ENCODE measurements around the gene USP24.
"Not testable (repeated sequence)": the region's sequence is repeated elsewhere in the genome, so short reads cannot be mapped to it uniquely, and the experiment has no call there.

USP24 gene

DNA sequence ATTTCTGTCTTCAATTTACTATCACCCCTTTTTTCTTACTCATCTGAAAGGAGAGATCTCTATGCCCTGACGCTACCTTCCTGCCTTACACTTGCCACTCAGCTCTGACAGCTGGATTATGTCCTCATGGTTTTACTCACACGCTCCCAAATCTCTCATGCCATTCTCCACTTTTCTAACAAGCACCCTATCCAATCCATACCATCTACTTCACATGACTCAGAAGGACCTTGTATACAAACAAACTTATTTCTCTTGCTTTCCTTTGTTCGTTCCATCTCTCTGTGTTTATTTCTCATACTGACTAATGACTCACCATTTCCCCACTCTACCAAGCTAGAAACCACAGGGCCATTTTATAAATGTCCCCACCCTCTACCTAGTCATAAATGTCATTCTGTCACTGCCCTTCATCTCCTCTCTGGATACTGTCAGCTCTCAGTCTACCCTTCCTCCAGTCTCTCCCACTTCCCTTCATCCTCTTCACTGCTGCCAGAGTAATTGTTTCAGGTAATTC, 87.3 kb downstream of the USP24 start:
- DNase-seq (ENCODE audit: low read depth in 3 of 3): no peak

DNA sequence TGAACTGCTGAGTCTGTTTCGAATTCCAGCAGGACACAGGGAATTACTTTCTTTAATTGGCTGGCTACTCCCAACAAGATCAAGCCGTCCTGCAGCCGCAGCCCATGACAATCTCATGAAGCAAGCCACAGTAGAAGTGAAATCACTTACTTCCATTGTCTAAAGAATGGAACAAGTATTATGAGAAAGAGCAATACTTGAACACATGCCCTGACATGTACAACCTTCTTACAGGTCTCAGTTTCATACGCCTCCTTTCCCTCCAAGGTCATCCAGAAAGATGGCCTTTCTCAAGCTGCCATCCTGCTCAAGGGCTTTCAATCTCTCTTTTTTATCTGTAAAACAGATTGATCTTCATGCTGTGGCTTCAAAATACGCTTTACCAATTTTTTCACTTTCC, 90.7 kb downstream of the USP24 start:
- no peak for DNase-seq (ENCODE audit: low read depth in 3 of 3)

DNA sequence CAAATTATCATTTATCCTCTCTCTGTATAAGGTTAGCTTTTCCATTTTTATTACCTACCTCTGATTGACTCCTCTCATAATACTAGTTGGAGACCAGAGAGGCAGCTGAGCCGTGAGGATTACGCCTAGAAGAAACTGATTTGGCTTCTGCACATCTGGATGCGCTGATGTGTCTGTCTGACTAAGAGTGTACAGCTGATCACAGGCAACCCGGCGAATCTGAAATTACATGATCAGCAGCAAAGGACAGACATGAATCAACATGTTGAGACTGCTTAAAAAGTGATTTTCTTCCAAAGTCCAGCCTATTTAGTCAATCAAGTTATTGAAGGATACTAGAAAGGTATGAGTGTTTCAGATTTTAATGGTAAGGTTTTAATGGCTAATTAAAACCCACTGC, 94.6 kb downstream of the USP24 start:
- no peak for DNase-seq (ENCODE audit: low read depth in 3 of 3)

DNA sequence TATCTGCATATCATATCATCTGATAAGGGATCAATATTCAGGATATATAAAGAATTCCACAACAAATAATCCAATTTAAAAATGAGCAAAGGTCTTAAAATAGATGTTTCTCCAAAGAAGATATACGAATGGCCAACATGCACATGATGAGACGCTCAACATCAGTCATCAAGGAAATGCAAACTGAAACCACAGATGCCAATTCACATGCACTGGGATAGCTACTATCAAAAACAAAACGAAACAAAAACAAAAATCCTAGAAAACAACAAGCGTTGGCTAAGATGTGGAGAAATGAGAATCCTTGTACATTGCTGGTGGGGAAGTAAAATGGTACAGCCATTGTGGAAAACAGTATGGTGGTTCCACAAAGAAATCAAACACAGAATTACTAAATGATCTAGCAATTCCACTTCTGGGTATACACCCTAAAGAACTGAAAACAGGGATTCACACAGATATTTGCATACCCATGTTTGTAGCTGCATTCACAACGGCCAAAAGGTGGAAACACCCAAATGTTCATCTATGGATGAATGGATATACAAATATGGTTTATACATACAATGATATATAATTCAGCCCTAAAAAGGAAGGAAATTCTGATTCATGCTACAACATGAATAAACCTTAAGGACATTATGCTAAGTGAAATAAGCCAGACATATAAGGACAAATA, 96.4 kb downstream of the USP24 start:
- no peak for DNase-seq (ENCODE audit: low read depth in 3 of 3)

DNA sequence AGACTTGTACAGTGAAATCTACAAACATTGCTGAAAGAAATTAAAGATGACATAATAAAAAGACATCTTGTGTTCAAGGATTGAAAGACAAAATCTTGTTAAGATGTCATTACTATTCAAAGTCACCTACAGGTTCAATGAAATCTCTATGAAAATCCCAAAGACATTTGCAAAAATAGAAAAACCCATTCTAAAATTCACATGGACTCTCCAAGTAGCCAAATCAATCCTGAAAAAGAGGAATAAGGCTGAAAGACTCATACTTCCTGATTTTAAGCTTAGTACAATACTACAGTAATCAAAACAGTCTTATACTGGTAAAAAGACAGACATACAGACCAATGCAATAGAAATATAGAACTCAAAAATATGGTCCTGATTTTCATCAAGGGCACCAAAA, 97.2 kb downstream of the USP24 start:
- no peak for DNase-seq (ENCODE audit: low read depth in 3 of 3)

DNA sequence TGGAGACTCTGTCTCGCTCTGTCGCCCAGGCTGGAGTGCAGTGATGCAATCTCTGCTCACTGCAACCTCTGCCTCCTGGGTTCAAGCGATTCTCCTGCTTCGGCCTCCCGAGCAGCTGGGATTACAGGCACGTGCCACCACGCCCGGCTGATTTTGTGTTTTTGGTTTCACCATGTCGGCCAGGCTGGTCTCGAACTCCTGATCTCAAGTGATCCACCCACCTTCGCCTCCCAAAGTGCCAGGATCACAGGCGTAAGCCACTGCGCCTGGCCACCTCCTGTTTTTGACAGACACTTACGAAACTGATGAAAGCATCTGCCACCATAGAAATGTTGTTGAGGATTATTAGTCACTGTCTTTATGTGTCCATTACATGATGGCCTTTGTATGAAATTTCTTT, 106.2 kb downstream of the USP24 start:
- DNase-seq (ENCODE audit: low read depth in 3 of 3): not testable (repeated sequence)

DNA sequence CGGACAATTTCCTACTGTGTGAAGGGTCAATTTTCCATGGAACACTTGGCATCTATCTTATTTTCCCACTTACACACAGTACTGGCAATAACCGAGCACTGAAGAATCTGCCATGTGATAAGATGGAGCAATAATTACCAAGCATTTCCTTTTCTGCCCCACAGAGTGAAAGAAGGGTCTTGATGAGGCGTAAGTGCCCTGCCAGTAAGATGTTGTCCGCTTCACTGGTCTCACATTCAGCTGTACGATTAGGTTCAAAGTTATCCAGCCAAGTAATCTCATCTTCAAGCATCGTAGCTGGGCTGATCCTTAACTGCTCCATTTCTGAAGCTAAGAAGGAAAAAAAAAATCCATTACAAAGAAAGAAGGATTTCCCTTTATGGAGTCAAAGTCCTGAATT, 108.1 kb downstream of the USP24 start:
- no peak for DNase-seq (ENCODE audit: low read depth in 3 of 3)

DNA sequence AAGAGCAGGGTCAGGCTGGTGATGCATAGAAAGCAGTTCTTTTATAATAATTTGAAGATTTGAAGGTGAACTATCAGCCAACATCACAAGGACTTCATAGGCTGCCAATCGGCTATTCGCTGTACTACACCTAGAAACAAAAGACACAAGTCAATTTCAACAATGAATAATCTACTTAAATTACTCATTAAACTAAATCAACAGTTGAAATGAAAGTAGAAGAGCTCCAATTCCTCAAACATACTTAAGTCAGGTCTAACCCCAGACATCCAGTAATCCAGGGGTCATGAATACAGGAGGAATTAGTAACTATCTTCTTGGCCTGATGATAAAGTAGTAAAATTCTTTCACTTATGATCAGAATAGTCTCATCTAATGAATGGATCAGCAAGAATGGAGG, 111.3 kb downstream of the USP24 start:
- no peak for DNase-seq (ENCODE audit: low read depth in 3 of 3)

DNA sequence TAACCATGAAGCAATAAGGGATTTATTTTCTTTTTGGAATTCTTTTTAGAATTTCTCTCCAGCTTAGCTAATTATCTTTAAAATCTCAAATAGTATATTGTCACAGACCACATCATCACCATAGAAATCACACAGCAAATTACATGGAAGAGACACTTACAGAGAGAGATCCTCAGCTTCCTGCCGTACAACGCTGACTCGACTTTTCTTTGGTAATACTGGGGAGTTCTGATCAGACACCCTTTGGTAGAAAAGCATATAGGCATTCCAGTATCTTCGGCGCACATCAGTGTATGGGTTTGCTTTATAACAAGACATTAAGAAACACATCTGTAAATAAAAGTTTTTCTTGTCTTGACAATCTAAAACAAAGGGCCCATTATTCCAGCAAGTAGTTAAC, 120.1 kb downstream of the USP24 start:
- DNase-seq (ENCODE audit: low read depth in 3 of 3): no peak

DNA sequence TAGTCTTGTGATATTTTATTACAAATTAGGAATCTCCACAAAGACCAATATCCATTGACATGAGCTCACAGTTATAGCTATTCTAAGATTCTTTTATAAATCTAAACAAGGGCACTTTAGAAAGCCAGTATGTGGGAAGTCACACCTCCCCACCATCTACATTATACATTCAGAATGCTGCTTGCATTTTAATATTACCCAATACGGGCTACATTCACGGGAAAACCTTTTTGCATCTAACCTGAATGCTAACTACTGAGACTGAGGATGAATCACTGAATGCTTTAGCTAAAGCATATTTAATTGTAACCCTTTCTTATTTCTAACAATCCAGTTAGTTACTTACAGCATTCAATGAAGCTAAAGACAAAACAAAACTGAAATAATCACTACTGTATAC, 122.7 kb downstream of the USP24 start:
- no peak for DNase-seq (ENCODE audit: low read depth in 3 of 3)

DNA sequence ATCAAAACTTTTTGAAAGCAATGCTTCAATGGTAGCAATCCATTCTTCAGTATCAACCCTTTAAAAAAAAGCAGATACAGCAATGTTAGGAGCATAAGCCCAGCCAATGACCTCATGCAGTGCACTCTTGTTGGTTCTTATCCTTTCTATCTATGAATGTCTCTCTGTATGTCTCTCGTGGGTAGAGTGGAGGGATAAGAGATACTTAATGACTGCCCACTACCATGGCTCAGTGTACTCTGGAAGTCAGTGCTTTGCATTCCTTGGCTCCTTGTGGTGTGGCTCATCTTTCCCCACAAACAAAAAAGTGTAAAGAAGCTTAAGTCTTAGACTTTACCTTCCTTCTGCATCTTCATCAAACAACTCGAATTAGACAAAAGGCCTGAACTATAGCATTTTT, 125.5 kb downstream of the USP24 start:
- DNase-seq (ENCODE audit: low read depth in 3 of 3): no peak

DNA sequence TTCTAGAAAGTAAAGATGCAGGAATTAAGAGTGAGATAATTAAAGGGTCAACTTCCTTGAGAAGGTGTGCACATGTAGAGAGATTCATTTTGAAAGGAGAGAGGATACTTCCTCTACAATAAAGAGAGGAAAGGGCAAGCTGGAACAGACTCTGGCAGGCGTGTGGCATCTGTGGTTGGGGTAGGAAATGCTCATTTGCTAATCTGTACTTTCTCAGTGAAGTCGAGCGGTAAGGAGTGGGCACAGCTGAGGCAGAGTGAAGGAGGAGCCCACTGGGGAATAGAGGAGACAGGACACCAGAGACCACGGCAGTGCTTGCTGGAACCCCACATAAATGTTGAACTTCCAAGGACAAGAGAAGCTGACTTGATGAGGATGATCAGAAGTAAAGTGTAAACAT, 126.8 kb downstream of the USP24 start:
- no peak for DNase-seq (ENCODE audit: low read depth in 3 of 3)

DNA sequence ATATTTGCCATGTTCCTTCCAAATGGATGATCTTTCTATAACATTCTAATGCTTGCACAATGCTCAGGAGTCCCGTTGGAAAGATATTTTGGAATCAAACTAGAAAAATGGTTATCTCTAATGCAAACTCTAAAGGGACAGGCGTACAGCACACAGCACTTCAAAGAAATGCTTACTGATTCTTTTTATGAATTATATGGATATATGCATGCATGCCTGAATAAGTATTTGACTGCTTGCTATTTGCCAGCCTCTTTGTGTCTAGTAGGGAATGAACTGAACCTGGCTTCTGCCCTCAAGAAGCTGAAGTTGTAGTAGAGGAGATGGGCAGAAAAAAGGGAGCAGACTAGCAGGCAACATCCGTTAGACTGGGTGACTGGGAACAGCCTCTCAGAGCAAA, 127.7 kb downstream of the USP24 start:
- DNase-seq (ENCODE audit: low read depth in 3 of 3): no peak

DNA sequence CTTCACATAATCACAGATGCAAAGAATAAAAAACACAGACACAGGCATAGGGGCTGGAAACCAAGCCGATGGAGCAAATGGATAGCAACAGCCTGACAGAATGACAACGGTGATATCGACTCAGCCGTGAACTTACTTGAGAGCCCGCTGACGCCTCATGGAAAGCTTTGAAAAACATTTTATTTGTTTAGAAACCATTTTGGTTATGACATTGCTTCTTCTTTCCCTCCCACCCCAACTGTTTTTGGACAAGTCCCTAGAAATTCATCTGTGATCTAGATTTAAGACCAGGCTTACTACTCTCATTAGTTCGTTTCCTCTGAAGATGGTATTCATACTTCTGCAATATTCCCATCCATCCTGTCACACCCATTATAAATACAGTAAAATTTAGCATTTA, 130.9 kb downstream of the USP24 start:
- DNase-seq (ENCODE audit: low read depth in 3 of 3): no peak

DNA sequence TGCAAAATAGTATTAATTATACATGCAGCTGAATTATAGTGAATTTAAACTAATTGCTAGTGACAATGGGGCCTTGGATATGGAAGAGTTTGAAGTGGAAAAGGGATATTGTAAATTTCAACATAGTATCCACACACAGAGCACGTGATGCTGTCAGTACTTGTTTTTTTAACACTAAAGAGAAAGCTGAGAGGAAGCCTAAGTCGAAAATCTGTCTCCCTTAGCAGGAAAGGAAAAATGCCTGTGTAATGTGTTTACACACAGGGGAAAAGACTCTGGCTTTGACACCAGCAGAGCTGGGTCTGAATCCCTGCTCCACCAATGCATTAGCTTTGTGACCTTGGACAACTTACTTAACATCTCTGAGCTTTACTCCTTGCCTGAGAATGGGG, 133.3 kb downstream of the USP24 start:
- DNase-seq (ENCODE audit: low read depth in 3 of 3): no peak

DNA sequence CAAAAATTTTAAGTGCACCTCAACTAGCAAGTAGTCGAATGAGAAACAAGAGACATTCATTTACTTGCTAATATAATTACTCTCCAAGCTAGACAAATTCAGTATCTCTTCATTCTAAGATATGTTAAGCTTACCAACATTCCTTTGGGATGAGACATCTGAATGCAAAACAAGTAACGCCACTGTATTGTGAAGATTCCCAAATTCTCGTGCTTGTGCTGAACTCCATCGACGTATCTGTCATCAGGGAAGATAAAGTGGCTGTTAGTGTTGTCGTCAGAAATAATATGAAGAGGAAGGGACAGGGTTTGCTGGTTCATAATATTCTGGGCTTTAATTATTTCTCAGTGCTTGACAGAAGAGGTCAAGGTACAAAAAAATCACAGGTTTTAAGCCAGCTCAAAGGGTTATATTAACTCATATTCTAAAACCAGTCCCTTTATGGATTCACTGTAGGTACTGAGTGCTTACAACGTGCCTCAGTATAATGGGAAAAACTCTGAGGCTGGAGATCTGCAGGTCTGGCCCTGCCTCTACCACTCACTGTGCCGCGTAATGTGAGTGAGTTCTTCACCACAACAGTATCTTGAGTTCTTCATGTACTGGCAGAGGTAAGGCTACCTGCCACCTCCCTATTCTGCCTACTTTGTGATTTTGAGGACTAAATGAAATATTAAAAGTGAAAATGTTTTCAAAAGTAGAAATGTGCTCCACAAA, 133.8 kb downstream of the USP24 start:
- no peak for DNase-seq (ENCODE audit: low read depth in 3 of 3)

DNA sequence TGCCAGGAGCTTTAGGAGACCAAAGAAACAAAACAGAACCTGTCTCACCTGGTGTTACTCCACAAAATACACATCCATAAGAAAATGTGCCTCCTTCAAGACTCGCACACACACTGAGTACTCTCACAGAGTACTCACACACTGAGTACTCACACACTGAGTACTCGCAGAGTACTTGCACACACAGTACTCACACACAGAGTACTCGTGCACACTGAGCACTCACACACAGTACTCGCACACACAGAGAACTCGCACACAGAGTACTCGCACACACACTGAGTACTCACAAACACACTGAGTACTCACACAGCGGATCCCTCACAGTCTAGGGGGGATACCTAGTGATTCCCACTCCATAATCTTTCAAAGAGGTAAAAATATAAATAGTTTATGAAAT, 135.5 kb downstream of the USP24 start:
- no peak for DNase-seq (ENCODE audit: low read depth in 3 of 3)

DNA sequence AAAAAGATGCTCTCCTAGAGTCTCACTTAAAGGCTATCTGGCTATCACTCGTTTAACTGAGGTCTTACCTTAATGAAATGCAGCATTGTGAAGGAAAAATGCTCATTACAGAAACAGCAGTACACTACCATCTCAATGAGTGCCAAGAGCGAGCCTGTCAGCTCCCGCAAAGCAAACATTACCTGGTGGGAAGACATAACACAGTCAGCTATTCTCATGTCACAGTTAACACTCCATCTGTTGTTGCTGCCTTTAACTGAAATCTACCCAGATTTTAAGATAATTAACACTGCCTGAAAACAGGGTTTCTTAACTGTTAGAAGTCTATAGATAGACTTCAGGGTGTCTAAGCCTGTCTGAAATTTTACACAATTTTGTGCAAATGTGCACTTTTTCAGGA, 136.7 kb downstream of the USP24 start:
- no peak for DNase-seq (ENCODE audit: low read depth in 3 of 3)

DNA sequence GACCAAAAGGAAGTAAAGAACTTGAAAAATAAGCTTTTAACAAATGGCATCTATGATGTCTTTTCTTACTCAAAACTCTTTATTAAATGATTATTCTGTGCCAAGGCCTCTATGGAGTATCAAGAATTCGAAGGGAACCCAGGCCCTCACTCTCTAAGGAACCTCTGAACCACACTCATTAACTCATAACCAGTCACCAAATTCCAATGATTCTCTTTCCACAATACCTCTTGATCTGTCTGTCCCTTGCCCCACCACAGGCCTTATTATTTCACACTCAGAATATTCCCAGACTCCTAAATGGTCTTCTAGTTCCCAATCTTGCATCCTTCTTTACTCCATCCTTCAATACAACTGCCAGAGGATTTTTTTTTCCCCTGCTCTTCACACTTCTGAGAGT, 138.8 kb downstream of the USP24 start:
- DNase-seq (ENCODE audit: low read depth in 3 of 3): no peak

DNA sequence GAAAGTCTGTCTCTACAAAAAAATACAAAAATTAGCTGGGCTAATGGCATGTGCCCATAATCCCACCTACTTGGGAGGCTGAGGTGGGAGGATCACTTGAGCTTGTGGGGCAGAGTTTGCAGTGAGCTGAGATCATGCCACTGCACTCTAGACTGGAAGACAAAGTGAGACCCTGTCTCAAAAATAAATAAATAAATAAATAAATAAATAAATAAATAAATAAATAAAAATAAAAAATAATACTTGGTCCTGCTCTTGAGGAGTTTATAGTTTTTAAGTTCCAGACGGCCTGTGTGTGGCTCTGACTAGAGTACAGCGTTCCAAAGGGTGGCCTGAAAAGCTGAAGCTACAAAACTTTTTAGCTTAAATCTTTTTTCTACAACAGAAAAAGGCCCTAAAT, 140.7 kb downstream of the USP24 start:
- DNase-seq (ENCODE audit: low read depth in 3 of 3): no peak

DNA sequence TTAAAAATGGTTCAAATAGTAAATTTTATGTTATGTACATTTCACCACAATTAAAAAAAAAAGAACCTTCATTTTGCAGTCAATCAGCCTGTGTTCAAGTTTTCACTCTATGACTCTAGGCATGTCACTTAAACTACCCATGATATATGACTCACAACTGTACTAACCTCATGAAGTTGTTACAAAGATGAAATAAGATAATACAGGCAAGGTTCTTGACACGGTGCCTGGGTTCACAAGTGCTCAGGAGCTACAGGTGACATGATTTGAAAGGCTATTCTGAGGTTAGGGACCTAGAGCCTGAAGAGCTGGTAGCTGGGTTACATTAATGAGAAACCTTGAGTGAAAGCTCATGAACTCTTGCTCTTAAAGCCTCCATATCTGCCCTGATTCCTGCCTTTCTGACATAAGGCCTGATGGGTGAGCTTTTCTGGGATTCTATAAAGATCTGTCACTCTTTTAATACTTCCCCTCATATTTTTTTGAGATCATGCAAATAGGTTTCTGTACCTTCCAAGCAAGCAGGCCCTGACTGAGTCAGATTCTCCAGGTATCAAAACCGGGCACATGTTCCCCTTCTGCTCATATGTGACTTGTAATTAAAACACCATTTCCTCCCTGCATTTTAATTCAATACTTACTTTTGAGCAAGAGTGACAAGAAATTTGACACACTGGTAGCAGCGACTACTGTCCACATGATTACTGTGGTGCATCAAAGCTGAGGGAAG, 141.8 kb downstream of the USP24 start:
- no peak for DNase-seq (ENCODE audit: low read depth in 3 of 3)

DNA sequence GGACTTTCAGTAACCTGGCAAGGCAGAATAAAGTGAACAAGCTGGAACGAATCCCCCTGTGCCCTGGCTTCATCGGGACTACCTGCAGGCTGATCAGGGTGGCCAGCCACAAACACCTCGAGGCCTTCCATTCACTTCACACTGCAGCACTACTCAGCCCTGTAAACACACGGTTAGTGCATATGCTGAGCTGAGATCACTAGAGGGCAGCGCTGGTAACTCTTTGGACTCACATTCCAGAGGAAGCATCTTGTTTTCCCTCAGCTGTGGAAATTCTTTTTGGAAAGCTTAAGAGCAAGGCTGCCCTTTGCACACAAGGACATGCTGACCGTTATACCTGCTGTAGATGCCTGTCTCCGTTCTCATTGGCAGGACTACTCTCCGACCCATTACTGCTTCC, 143.7 kb downstream of the USP24 start:
- DNase-seq (ENCODE audit: low read depth in 3 of 3): no peak
